B cell (primary cell): ENCODE data around the gene ARID4B. TPM values are rescaled to one million over a fixed set of nuclear protein-coding genes. Genes with fewer than 3 reads are reported as not detected.

Source experiments
- ATAC-seq: fragments of 200-7000 bp; cut with Tn5 transposase; one replicate; pipeline ENCODE4 v1.10.0; 2021; ENCODE audit warnings: low read depth, mild to moderate bottlenecking, moderate number of reproducible peaks, moderate library complexity
- CTCF ChIA-PET: fragments of 350-600 bp; sonication (Branson Sonifier 250); formaldehyde crosslinking; loops from one replicate; lab custom pipeline; 2021; ENCODE audit warnings: antibody characterized with exemption, inconsistent platforms; lab: Charles Lee
- POLR2A ChIA-PET: fragments of 350-600 bp; sonication (Branson Sonifier 250); formaldehyde crosslinking; loops from one replicate; lab custom pipeline; 2021; ENCODE audit warnings: antibody characterized with exemption; lab: Charles Lee
- DNase-seq: peaks from one replicate; pipeline ENCODE4 v3.0.0; 2013
- H2AFZ ChIP-seq: 2 replicates; pipeline ENCODE4 v1.6.1; 2012; ENCODE audit warnings: mild to moderate bottlenecking, low read depth, low read length; ENCODE audit not compliant: insufficient read depth, poor library complexity, severe bottlenecking
- H3K27ac ChIP-seq, 2 donors: 1 replicate in 1 of 2; 2 replicates in 1 of 2; pipeline ENCODE4 v1.5.1; 2012 to 2013; ENCODE audit warnings: low read length in 2 of 2, mild to moderate bottlenecking in 2 of 2, moderate library complexity in 1 of 2
- H3K27me3 ChIP-seq, 4 experiments: fragments of 200-600 bp in 1 of 4; sonication (generic) in 1 of 4; replicated peaks in 1 of 4; 1 replicate in 2 of 4; 2 replicates in 2 of 4; pipeline versions ENCODE4 v1.6.1 to v1.7.0; 2013 to 2016; ENCODE audit warnings: low read length in 3 of 4, mild to moderate bottlenecking in 2 of 4, mixed read lengths in 1 of 4, moderate library complexity in 1 of 4; ENCODE audit not compliant: insufficient read depth in 4 of 4, control insufficient read depth in 3 of 4; ENCODE audit errors: control extremely low read depth in 1 of 4
- H3K36me3 ChIP-seq, 2 experiments: replicated peaks in 1 of 2; 1 replicate in 1 of 2; 2 replicates in 1 of 2; pipeline versions ENCODE4 v1.6.1 to v1.7.1; 2013; ENCODE audit warnings: low read length in 1 of 2; ENCODE audit not compliant: insufficient read depth in 2 of 2, control insufficient read depth in 1 of 2; ENCODE audit errors: control extremely low read depth in 1 of 2, extremely low read depth in 1 of 2
- H3K4me1 ChIP-seq, 2 donors: fragments of 200-600 bp in 1 of 2; sonication (generic) in 1 of 2; 1 replicate in 1 of 2; 2 replicates in 1 of 2; pipeline versions ENCODE4 v1.5.1 to v1.6.1; 2013 to 2017; ENCODE audit warnings: low read length in 2 of 2; ENCODE audit not compliant: control insufficient read depth in 2 of 2, insufficient read depth in 2 of 2
- H3K4me2 ChIP-seq: replicated peaks from 2 replicates; pipeline ENCODE3; 2012; ENCODE audit warnings: mild to moderate bottlenecking, low read depth, low read length; ENCODE audit not compliant: poor library complexity, severe bottlenecking
- H3K4me3 ChIP-seq, 5 experiments: fragments of 200-600 bp in 1 of 5; sonication (generic) in 1 of 5; 1 replicate in 3 of 5; 2 replicates in 2 of 5; pipeline versions ENCODE4 v1.5.1 to v1.7.0; 2011 to 2016; ENCODE audit warnings: low read length in 4 of 5, mild to moderate bottlenecking in 4 of 5, low read depth in 2 of 5, control low read depth in 1 of 5, moderate library complexity in 1 of 5; ENCODE audit not compliant: insufficient read depth in 1 of 5; ENCODE audit errors: control extremely low read depth in 1 of 5, extremely low read depth in 1 of 5
- H3K79me2 ChIP-seq: fragments of 200-600 bp; sonication (generic); one replicate; pipeline ENCODE4 v1.6.0; 2016; ENCODE audit warnings: low read length; ENCODE audit not compliant: control insufficient read depth, insufficient read depth
- H3K9ac ChIP-seq: fragments of 200-600 bp; sonication (generic); 2 replicates; pipeline ENCODE4 v1.6.1; 2017; ENCODE audit warnings: mild to moderate bottlenecking, low read length, moderate library complexity
- H3K9me3 ChIP-seq, 3 donors: one replicate each; pipeline versions ENCODE4 v1.6.1 to v1.7.1; 2013; ENCODE audit warnings: low read length in 2 of 3; ENCODE audit not compliant: control insufficient read depth in 2 of 3, insufficient read depth in 1 of 3; ENCODE audit errors: control extremely low read depth in 1 of 3
- H4K20me1 ChIP-seq: 2 replicates; pipeline ENCODE4 v1.6.0; 2012; ENCODE audit warnings: mild to moderate bottlenecking, low read length; ENCODE audit not compliant: insufficient read depth, control insufficient read depth, poor library complexity, severe bottlenecking
- H3K27ac Mint-ChIP-seq: one replicate; pipeline ENCODE4 v1.8.0; 2021; ENCODE audit warnings: mixed read lengths
- H3K27me3 Mint-ChIP-seq: one replicate; pipeline ENCODE4 v1.8.0; 2021; ENCODE audit warnings: mixed read lengths
- H3K4me1 Mint-ChIP-seq: one replicate; pipeline ENCODE4 v1.8.0; 2021; ENCODE audit warnings: mixed read lengths
- H3K4me3 Mint-ChIP-seq: one replicate; pipeline ENCODE4 v1.8.0; 2021; ENCODE audit warnings: mixed read lengths
- H3K9me3 Mint-ChIP-seq: one replicate; pipeline ENCODE4 v1.8.0; 2022; ENCODE audit warnings: mixed read lengths; ENCODE audit not compliant: insufficient read depth
- CTCF ChIP-seq: fragments of 200-600 bp; IDR thresholded peaks from one replicate; pipeline ENCODE4 v1.8.0; 2022; ENCODE audit warnings: antibody characterized with exemption, mild to moderate bottlenecking
- EZH2 ChIP-seq: IDR thresholded peaks from 2 replicates; pipeline ENCODE4 v1.6.1; 2012; ENCODE audit warnings: borderline replicate concordance, low read depth, mild to moderate bottlenecking, moderate library complexity, low read length; ENCODE audit not compliant: insufficient read depth, poor library complexity, severe bottlenecking
- WGBS: methylation state at CpG from one replicate; pipeline ENCODE4 v1.1.5; 2013; ENCODE audit warnings: missing lambda C conversion rate; ENCODE audit not compliant: insufficient coverage; 5-methylcytosine and 5-hydroxymethylcytosine counted together
- intact Hi-C: fragments of 100-400 bp; cut with micrococcal nuclease; formaldehyde crosslinking; loops from one replicate; pipeline ENCODE4 v1.10.0; 2022
- polyA plus RNA-seq: library from polyadenylated mRNA; depleted of rRNA; stranded (reverse); fragments of >200 nt; gene quantifications from 2 replicates; pipeline ENCODE4 v1.2.3, GENCODE V29; 2012
- total RNA-seq, 2 donors: library from RNA; stranded (reverse); fragments of 120-200 nt in 1 of 2; gene quantifications; 1 replicate in 1 of 2; 2 replicates in 1 of 2; pipeline versions ENCODE4 v1.2.3 to v1.2.4, GENCODE V29; 2013 to 2022

Gene ARID4B
- total and polyA plus RNA-seq, 2 donors (not counting 1 experiment from before 2014, with no cell fraction given): 13.2 to 110 TPM

- H3K27ac ChIP-seq: no peak overlapping the region
- POLR2A ChIA-PET: no interaction called here
- no peak overlapping the region for H3K4me3 ChIP-seq
- TF ChIP-seq EZH2 (no peak), CTCF (no peak)
- no peaks in the 10 kb centered on the region for H3K27me3 Mint-ChIP-seq
- no peaks in the 10 kb centered on the region for H3K9me3 ChIP-seq
- no peaks in the 10 kb centered on the region for H4K20me1 ChIP-seq
- H2AFZ ChIP-seq: no peak overlapping the region
- H3K36me3 ChIP-seq: peaks cover 3 to 40% of the 10 kb centered on the region in 2 experiments
- ATAC-seq (no peak), DNase-seq (no peak)
- peaks cover 14% of the 10 kb centered on the region for H3K4me1 Mint-ChIP-seq
- peaks cover 28% of the 10 kb centered on the region for H3K79me2 ChIP-seq
- no peaks in the 10 kb centered on the region for H3K4me1 ChIP-seq
- H3K27ac Mint-ChIP-seq: no peak overlapping the region
- no peaks in the 10 kb centered on the region for H3K27me3 ChIP-seq
- H3K9me3 Mint-ChIP-seq: no peaks in the 10 kb centered on the region
- H3K4me2 ChIP-seq: no peak overlapping the region
- no peak overlapping the region for H3K9ac ChIP-seq
- CTCF ChIA-PET: interaction anchor here (0.6 to 6.7 kb wide), 2 partner anchors 158 to 176 kb away, joined by 5 to 40 read pairs; no protein-coding TSS in a partner anchor
- intact Hi-C loops: no loop called here
- no CpG with 5 or more reads among the region's 2 CpGs for WGBS
- no peak overlapping the region for H3K4me3 Mint-ChIP-seq
Observed at GRCh38 chr1:235239851-235240250, 88.1 kb downstream of the ARID4B start.

- no peak overlapping the region for H3K27ac Mint-ChIP-seq
- Histone ChIP-seq H3K27me3 (no peaks in the 10 kb centered on the region), H3K9me3 (no peaks in the 10 kb centered on the region), H3K79me2 (peaks cover 37% of the 10 kb centered on the region), H3K27ac (no peak overlapping the region), H3K4me1 (no peaks in the 10 kb centered on the region), H3K9ac (no peak overlapping the region), H2AFZ (no peak overlapping the region), H3K4me2 (no peak overlapping the region), H4K20me1 (no peaks in the 10 kb centered on the region), H3K4me3 (no peak overlapping the region), H3K36me3 (peaks cover 0 to 44% of the 10 kb centered on the region in 2 experiments)
- no peak for ATAC-seq
- H3K4me3 Mint-ChIP-seq: no peak overlapping the region
- H3K9me3 Mint-ChIP-seq: no peaks in the 10 kb centered on the region
- no peaks in the 10 kb centered on the region for H3K27me3 Mint-ChIP-seq
- intact Hi-C loops: no loop called here
- POLR2A ChIA-PET: no interaction called here
- DNase-seq: no peak
- WGBS: 100% methylated on average over 1 of the region's 4 CpGs
- no peak for TF ChIP-seq EZH2
- no peak for TF ChIP-seq CTCF
- H3K4me1 Mint-ChIP-seq: peaks cover 14% of the 10 kb centered on the region
- CTCF ChIA-PET: interaction anchor here (6.7 kb wide), 1 partner anchor 177 kb away, joined by 40 read pairs; no protein-coding TSS in a partner anchor
Observed at GRCh38 chr1:235238558-235238957, 89.4 kb downstream of the ARID4B start.
